Measurements from ENCODE around the gene LAIR1.

DNA sequence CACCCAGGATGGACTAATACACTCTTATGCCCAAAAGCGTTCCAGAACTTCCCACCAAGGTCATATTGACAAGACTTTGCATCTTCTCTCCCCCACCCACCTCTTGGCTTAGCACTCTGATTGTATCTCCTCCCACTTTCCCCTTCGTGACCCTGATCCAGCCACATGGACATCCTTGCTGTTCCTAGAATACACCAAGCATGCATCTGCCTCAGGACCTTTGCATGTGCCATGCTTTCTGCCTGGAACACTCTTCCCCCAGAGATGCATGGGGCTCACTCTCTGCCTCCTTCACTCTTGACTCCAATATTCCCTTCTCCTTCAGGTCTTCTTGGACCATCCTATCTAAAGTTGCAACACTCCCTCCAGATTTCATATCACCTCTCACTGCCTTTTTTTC lies 16.2 kb upstream of the LAIR1 start:
- TF ChIP-seq, protein P1, sequence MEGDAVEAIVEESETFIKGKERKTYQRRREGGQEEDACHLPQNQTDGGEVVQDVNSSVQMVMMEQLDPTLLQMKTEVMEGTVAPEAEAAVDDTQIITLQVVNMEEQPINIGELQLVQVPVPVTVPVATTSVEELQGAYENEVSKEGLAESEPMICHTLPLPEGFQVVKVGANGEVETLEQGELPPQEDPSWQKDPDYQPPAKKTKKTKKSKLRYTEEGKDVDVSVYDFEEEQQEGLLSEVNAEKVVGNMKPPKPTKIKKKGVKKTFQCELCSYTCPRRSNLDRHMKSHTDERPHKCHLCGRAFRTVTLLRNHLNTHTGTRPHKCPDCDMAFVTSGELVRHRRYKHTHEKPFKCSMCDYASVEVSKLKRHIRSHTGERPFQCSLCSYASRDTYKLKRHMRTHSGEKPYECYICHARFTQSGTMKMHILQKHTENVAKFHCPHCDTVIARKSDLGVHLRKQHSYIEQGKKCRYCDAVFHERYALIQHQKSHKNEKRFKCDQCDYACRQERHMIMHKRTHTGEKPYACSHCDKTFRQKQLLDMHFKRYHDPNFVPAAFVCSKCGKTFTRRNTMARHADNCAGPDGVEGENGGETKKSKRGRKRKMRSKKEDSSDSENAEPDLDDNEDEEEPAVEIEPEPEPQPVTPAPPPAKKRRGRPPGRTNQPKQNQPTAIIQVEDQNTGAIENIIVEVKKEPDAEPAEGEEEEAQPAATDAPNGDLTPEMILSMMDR (IDR thresholded peaks at IDR 0.05) = no peak
- no peak for TF ChIP-seq POLR2A (IDR thresholded peaks at IDR 0.05)
